Smooth muscle cell (in vitro differentiated cells): ENCODE measurements around the gene RAD51B. TPM values are rescaled to one million over a fixed set of nuclear protein-coding genes. Genes with fewer than 3 reads are reported as not detected.
A peak's percentile ranks its signal among the peaks of the same experiment; 100 is the strongest.

Experiments
- DNase-seq: peaks from one replicate; lab custom pipeline; 2025; ENCODE audit not compliant: unreplicated experiment; lab: John Stamatoyannopoulos, UW
- H2AFZ ChIP-seq: fragments of 200-600 bp; sonication (generic); 2 replicates; pipeline ENCODE4 v1.6.0; 2016; ENCODE audit warnings: antibody characterized with exemption, low read depth, mild to moderate bottlenecking
- H3F3A ChIP-seq: fragments of 200-600 bp; sonication (generic); 2 replicates; pipeline ENCODE4 v1.6.0; 2017; ENCODE audit warnings: antibody characterized with exemption, low read depth
- H3K27ac ChIP-seq: fragments of 200-600 bp; sonication (generic); 2 replicates; pipeline ENCODE4 v1.5.1; 2016; ENCODE audit warnings: low read depth, mild to moderate bottlenecking
- H3K27me3 ChIP-seq: fragments of 200-600 bp; sonication (generic); 2 replicates; pipeline ENCODE4 v1.6.1; 2016; ENCODE audit warnings: low read depth, mild to moderate bottlenecking
- H3K36me3 ChIP-seq: fragments of 200-600 bp; sonication (generic); 2 replicates; pipeline ENCODE4 v1.5.1; 2016; ENCODE audit warnings: low read depth
- H3K4me1 ChIP-seq: fragments of 200-600 bp; sonication (generic); 2 replicates; pipeline ENCODE4 v1.5.1; 2016; ENCODE audit warnings: low read depth
- H3K4me2 ChIP-seq: fragments of 200-600 bp; sonication (generic); 2 replicates; pipeline ENCODE4 v1.6.0; 2016; ENCODE audit warnings: mild to moderate bottlenecking
- H3K4me3 ChIP-seq: fragments of 200-600 bp; sonication (generic); 2 replicates; pipeline ENCODE4 v1.5.1; 2016; ENCODE audit warnings: mild to moderate bottlenecking
- H3K79me2 ChIP-seq: fragments of 200-600 bp; sonication (generic); 2 replicates; pipeline ENCODE4 v1.6.0; 2016; ENCODE audit warnings: low read depth, mild to moderate bottlenecking
- H3K9ac ChIP-seq: fragments of 200-600 bp; sonication (generic); 2 replicates; pipeline ENCODE4 v1.6.0; 2016; ENCODE audit warnings: low read depth
- H3K9me3 ChIP-seq: fragments of 200-600 bp; sonication (generic); replicated peaks from 2 replicates; pipeline ENCODE4 v1.5.1; 2016; ENCODE audit warnings: low read depth
- H4K20me1 ChIP-seq: fragments of 200-600 bp; sonication (generic); 2 replicates; pipeline ENCODE4 v1.6.0; 2016; ENCODE audit warnings: low read depth
- CTCF ChIP-seq: fragments of 200-600 bp; sonication (generic); IDR thresholded peaks from 2 replicates; pipeline ENCODE4 v1.5.1; 2017; ENCODE audit warnings: borderline replicate concordance, mild to moderate bottlenecking, antibody characterized with exemption; ENCODE audit not compliant: insufficient read depth, poor library complexity, severe bottlenecking
- WGBS: methylation state at CpG from one replicate; pipeline ENCODE4 v1.1.7; 2016; ENCODE audit warnings: low lambda C conversion rate; 5-methylcytosine and 5-hydroxymethylcytosine counted together
- polyA plus RNA-seq: library from polyadenylated mRNA; unstranded; fragments of >200 nt; fragmentation: Nextera tagmentation; extraction: Ambion mirVana; gene quantifications from 2 replicates; pipeline ENCODE4 v1.2.1, GENCODE V29; 2016
- total RNA-seq: library from RNA; depleted of rRNA; stranded (reverse); fragments of >200 nt; gene quantifications from 2 replicates; pipeline ENCODE4 v1.2.3, GENCODE V29; 2014

The RAD51B gene
- total and polyA plus RNA-seq, 2 experiments from 2014 or later, result 4.6 to 5.3 TPM

DNA sequence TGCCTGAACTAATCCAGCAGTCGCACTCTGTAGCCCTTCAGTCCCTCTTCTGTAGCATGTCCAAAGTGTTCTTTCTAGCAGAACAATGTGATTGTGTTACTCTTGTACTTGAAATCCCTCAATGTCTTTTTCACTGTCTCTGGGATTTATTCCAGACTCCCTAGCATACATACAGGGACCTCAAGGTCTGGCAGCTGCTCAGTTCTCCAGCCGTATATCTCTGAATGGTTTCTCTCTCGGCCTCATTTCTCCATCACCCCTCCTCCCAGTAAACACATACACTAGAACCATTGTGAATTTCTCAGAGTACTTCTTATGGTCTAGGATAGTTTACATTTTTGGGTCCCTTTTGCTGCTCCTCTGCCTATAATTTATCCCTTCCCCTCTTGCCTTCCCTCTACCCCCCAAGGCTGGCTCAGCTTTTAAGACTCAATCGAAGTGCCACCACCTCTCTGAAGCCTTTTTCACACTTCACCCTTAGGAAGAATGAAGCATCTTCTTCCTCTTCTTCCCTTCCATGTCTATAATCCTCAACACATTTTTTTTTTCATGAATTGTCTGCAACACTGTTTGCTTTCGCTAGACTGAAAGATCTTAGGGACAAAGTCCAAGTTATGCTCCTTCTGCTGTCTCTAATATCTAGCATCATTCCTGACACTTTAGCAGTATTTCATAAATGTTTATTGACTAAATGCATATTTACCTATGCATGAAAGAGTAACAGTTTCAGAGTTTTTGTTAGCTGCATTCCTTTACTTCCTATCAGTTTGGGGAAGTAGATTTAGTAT, 527.2 kb downstream of the RAD51B start:
- no peaks in the 10 kb centered on the region for H3K9me3 ChIP-seq
- 76% methylated on average over 5 of the region's 5 CpGs for WGBS
- no peaks in the 10 kb centered on the region for H3K36me3 ChIP-seq
- H3K4me2 ChIP-seq, result no peak overlapping the region
- no peak for DNase-seq
- no peak overlapping the region for H3K4me3 ChIP-seq
- no peak overlapping the region for H2AFZ ChIP-seq
- peaks cover 16% of the 10 kb centered on the region for H3F3A ChIP-seq
- no peaks in the 10 kb centered on the region for H3K79me2 ChIP-seq
- H3K27ac ChIP-seq, result no peak overlapping the region
- no peak for TF ChIP-seq CTCF
- no peaks in the 10 kb centered on the region for H4K20me1 ChIP-seq
- H3K27me3 ChIP-seq, result no peaks in the 10 kb centered on the region
- H3K4me1 ChIP-seq, result peaks cover 5% of the 10 kb centered on the region
- H3K9ac ChIP-seq, result no peak overlapping the region

DNA sequence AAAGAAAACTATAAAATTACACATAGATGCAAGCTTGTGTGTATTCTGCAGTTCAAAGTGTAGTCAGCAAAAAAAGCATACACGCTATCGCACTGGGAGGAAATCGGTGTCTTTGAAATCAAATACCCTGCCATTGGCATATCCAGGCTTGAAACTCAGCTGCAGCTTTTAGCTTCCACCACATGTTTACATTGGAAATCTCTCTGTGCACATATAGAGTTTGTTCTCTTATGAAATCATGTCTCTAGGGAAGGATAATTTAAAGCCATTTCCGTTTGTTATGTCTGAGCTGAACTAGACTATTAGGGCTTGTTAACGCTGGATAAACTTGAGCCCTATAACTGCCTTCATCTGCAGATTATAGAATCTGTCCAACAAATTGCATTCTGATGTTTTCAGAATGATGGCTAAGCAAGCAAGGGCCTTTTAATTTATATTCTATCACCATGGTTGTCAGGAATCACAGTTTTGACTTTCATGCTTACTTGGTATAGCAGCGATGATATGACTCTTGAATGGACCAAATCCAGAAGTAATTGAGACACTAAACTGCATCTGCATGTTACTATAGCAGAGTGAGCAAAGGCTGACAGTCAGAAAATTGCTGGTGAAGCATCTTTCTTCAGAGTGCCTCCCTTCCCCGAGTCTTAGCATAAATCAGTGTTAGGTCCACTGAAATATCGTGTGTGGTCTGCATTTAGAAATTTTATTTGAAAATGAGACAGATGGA, 530.5 kb downstream of the RAD51B start:
- no peak for TF ChIP-seq CTCF
- H3K27ac ChIP-seq, result peak overlapping the region; percentile 73
- no peaks in the 10 kb centered on the region for H3K79me2 ChIP-seq
- H3K9ac ChIP-seq, result no peak overlapping the region
- no peak for DNase-seq
- H3K36me3 ChIP-seq, result no peaks in the 10 kb centered on the region
- no peaks in the 10 kb centered on the region for H4K20me1 ChIP-seq
- no peaks in the 10 kb centered on the region for H3K9me3 ChIP-seq
- peaks cover 21% of the 10 kb centered on the region for H3F3A ChIP-seq
- H3K27me3 ChIP-seq, result no peaks in the 10 kb centered on the region
- WGBS, result 30% methylated on average over 8 of the region's 8 CpGs
- no peak overlapping the region for H3K4me3 ChIP-seq
- H3K4me1 ChIP-seq, result no peaks in the 10 kb centered on the region
- H2AFZ ChIP-seq, result no peak overlapping the region
- peak overlapping the region; percentile 5 for H3K4me2 ChIP-seq

- TF ChIP-seq CTCF, result no peak
- DNase-seq, result no peak
These were observed 535.8 kb downstream of the RAD51B start for GRCh38 chr14:68355415-68355814.

More at GRCh38 chr14:68355415-68355814, 535.8 kb downstream of the RAD51B start:
- Histone ChIP-seq H3K4me3 (no peak overlapping the region), H3K27me3 (no peaks in the 10 kb centered on the region), H2AFZ (no peak overlapping the region), H3K9me3 (no peaks in the 10 kb centered on the region), H3K36me3 (no peaks in the 10 kb centered on the region), H4K20me1 (no peaks in the 10 kb centered on the region), H3K4me1 (peaks cover 13% of the 10 kb centered on the region), H3K9ac (no peak overlapping the region), H3F3A (peaks cover 18% of the 10 kb centered on the region), H3K27ac (no peak overlapping the region), H3K4me2 (no peak overlapping the region), H3K79me2 (no peaks in the 10 kb centered on the region)
- 92% methylated on average over 2 of the region's 2 CpGs for whole genome bisulfite sequencing
